ENCODE data around the gene EIF2S2.

EIF2S2 gene

GRCh38 chr20:34069341-34070078 is 42.5 kb downstream of the EIF2S2 start:
- no peak overlapping the region for H3K27ac ChIP-seq
- no peak overlapping the region for H3K4me3 ChIP-seq

GRCh38 chr20:34068001-34068400 is 44.0 kb downstream of the EIF2S2 start:
- no peak overlapping the region for H3K4me3 ChIP-seq

GRCh38 chr20:34066476-34067090 is 45.5 kb downstream of the EIF2S2 start:
- Histone ChIP-seq H3K27ac (peak overlapping the region in 3 of 21 experiments; percentile 0 to 14 (median 0)), H3K4me3 (no peak overlapping the region)

More at GRCh38 chr20:34068001-34068400, 44.0 kb downstream of the EIF2S2 start:
- H3K27ac ChIP-seq: no peak overlapping the region

DNA sequence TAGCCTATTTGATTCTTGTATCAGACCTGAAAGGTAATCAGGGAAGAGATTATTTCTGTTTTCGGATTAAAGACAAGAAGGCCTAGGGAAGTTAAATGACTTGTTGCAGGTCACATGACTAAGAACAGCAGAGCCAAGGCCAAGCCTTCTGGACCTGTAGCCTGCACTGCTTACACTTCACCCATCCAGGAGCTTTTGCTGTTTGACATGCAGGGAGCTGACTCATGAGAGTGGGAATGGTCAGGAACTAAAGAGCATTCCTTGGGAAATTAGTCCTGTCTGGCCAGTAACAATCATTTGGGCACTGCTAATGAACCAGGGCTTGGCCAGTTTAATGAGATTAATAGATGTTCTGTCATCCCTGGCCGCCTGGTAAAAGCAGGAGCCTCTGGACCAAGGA is 46.8 kb downstream of the EIF2S2 start:
- no peak overlapping the region for H3K4me3 ChIP-seq
- H3K27ac ChIP-seq: peak overlapping the region in 1 of 21 experiments; percentile 3

- H3K27ac ChIP-seq: no peak overlapping the region
Observed at GRCh38 chr20:34064286-34064685, 47.8 kb downstream of the EIF2S2 start.

GRCh38 chr20:34062570-34063482 is 49.2 kb downstream of the EIF2S2 start:
- no peak overlapping the region for H3K4me3 ChIP-seq
- H3K27ac ChIP-seq: peak overlapping the region in 3 of 21 experiments; percentile 10 to 26 (median 18)

More at GRCh38 chr20:34064286-34064685, 47.8 kb downstream of the EIF2S2 start:
- H3K4me3 ChIP-seq: no peak overlapping the region

GRCh38 chr20:34061695-34062094 is 50.3 kb downstream of the EIF2S2 start:
- Histone ChIP-seq H3K27ac (no peak overlapping the region), H3K4me3 (no peak overlapping the region)

- H3K27ac ChIP-seq: peak overlapping the region in 1 of 21 experiments; percentile 16
- no peak overlapping the region for H3K4me3 ChIP-seq
Observed at GRCh38 chr20:34060970-34061369, 51.1 kb downstream of the EIF2S2 start.

GRCh38 chr20:34058831-34059230 is 53.2 kb downstream of the EIF2S2 start:
- no peak overlapping the region for H3K27ac ChIP-seq
- H3K4me3 ChIP-seq: no peak overlapping the region

- no peak overlapping the region for H3K27ac ChIP-seq
- no peak overlapping the region for H3K4me3 ChIP-seq
Observed at GRCh38 chr20:34055290-34055689, 56.8 kb downstream of the EIF2S2 start.

DNA sequence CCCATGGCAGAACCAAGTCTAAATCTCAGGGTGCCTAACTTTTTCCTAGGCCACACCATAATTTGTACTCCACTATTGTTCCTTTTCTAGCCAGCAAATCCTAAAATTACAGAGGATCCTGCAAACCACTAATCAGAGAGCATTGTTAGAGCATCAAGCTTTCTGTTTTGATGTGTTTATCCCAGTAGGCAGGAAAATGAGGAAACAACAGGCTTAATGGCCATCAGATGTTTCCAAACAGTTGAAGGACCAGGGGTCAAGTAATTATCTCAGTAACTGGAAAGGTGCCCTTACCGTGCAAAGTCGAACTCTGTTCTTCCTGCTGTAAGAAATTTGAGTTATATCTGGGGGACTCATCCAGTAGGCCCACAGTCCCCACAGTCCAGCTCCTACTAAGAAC is 59.6 kb downstream of the EIF2S2 start:
- peak overlapping the region in 4 of 21 experiments; percentile 8 to 26 (median 24) for H3K27ac ChIP-seq

GRCh38 chr20:34049897-34050695 is 61.9 kb downstream of the EIF2S2 start:
- no peak overlapping the region for H3K27ac ChIP-seq
- H3K4me3 ChIP-seq: no peak overlapping the region

More for the DNA sequence above, 59.6 kb downstream of the EIF2S2 start:
- H3K4me3 ChIP-seq: no peak overlapping the region

DNA sequence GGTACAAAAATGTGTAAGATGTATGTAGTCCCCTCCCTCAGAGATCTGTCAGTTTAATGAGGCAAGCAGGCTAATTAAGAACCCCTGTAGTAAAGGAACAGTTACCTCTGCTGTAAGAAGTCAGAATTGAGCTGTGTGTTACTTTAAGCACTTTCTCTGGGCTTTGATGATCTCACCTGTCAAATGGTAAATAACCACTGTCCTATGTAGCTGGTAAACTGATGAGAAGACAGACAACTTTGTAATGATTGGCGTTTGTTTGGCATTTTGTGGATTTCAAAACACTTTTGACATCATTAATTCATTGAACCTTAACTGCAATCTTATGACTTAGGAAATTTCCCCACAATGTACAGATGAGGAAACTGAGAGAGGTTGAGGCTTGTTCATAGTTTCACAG is 62.7 kb downstream of the EIF2S2 start:
- no peak overlapping the region for H3K27ac ChIP-seq
- no peak overlapping the region for H3K4me3 ChIP-seq

GRCh38 chr20:34047917-34048316 is 64.1 kb downstream of the EIF2S2 start:
- no peak overlapping the region for H3K27ac ChIP-seq
- H3K4me3 ChIP-seq: no peak overlapping the region

GRCh38 chr20:34047010-34047687 is 64.9 kb downstream of the EIF2S2 start:
- no peak overlapping the region for H3K4me3 ChIP-seq
- H3K27ac ChIP-seq: no peak overlapping the region

- Histone ChIP-seq H3K4me3 (no peak overlapping the region), H3K27ac (no peak overlapping the region)
Observed at GRCh38 chr20:34045930-34046725, 65.9 kb downstream of the EIF2S2 start.

GRCh38 chr20:34045294-34045693 is 66.7 kb downstream of the EIF2S2 start:
- Histone ChIP-seq H3K27ac (no peak overlapping the region), H3K4me3 (no peak overlapping the region)

GRCh38 chr20:34043025-34043424 is 69.0 kb downstream of the EIF2S2 start:
- H3K27ac ChIP-seq: no peak overlapping the region

More at GRCh38 chr20:34043025-34043424, 69.0 kb downstream of the EIF2S2 start:
- H3K4me3 ChIP-seq: no peak overlapping the region

All from skin epidermis (tissue), 12 donors.